H1 (cell line): Measurements from ENCODE around the gene SMAD1.

Experiments used
- CEBPB ChIP-seq: IDR thresholded peaks from 2 replicates; pipeline ENCODE4 v1.6.1; 2012; ENCODE audit warnings: low read depth, low read length
- JUND ChIP-seq: IDR thresholded peaks from 2 replicates; pipeline ENCODE4 v1.6.1; 2011; ENCODE audit warnings: mild to moderate bottlenecking, improper control_type of control experiment, low read length
- POLR2A ChIP-seq, 2 experiments: IDR thresholded peaks; 1 replicate in 1 of 2; 2 replicates in 1 of 2; pipeline ENCODE4 v1.6.1; 2011; ENCODE audit warnings: low read depth in 2 of 2, low read length in 2 of 2, mild to moderate bottlenecking in 2 of 2; ENCODE audit errors: control extremely low read depth in 1 of 2
- POLR2AphosphoS5 ChIP-seq: IDR thresholded peaks from 2 replicates; pipeline ENCODE4 v1.6.1; 2011; ENCODE audit warnings: low read depth, low read length
- RAD21 ChIP-seq, 2 experiments: IDR thresholded peaks in 1 of 2; conservative IDR thresholded peaks in 1 of 2; 2 replicates each; pipeline ENCODE4 v1.6.1; 2011; ENCODE audit warnings: low read depth in 2 of 2, low read length in 2 of 2, improper control_type of control experiment in 1 of 2, inconsistent platforms in 1 of 2, mild to moderate bottlenecking in 1 of 2, moderate library complexity in 1 of 2
- SIN3A ChIP-seq, 2 experiments: IDR thresholded peaks in 1 of 2; conservative IDR thresholded peaks in 1 of 2; 2 replicates each; pipeline ENCODE4 v1.6.1; 2011 to 2012; ENCODE audit warnings: low read length in 2 of 2, improper control_type of control experiment in 1 of 2, low read depth in 1 of 2, mild to moderate bottlenecking in 1 of 2
- SP1 ChIP-seq: IDR thresholded peaks from 2 replicates; pipeline ENCODE4 v1.6.1; 2011; ENCODE audit warnings: low read depth, low read length
- TF ChIP-seq, protein P1 (sequence below), 3 experiments: IDR thresholded peaks; 1 replicate in 2 of 3; 2 replicates in 1 of 3; pipeline versions ENCODE4 v1.5.1 to v1.6.1; 2011; ENCODE audit warnings: low read length in 3 of 3, mild to moderate bottlenecking in 3 of 3, inconsistent platforms in 2 of 3, low read depth in 1 of 3, moderate library complexity in 1 of 3; ENCODE audit not compliant: insufficient read depth in 1 of 3; ENCODE audit errors: control extremely low read depth in 1 of 3
- TF ChIP-seq, protein P2 (sequence below): IDR thresholded peaks from 2 replicates; pipeline ENCODE4 v1.6.1; 2012; ENCODE audit warnings: inconsistent platforms

DNA sequence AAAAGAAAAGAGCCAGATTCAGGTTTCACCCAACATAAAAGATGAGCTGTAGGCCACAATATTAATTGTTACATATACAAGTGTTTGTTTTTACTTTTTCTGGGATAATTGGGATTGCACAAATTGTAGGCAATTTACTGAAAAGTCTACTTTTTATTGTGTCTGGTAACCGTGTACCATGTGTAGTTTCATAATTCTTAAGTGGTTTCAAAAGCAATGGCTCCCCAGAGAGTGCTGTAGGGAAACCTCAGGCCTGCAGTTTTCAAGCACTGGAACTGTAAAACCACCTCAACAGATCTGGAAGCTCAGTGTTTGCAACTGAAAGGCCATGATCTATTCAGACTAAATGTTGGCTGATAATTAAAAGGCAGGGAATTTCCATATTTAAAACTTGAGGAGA, 83.7 kb downstream of the SMAD1 start:
- TF ChIP-seq JUND, result no peak
- no peak for TF ChIP-seq RAD21 (IDR thresholded peaks at IDR 0.05 in 1 of 2, conservative IDR thresholded peaks at IDR 0.05 in 1 of 2; ENCODE audit: low read depth in 2 of 2, low read length in 2 of 2)
- no peak for TF ChIP-seq POLR2A (IDR thresholded peaks at IDR 0.05; ENCODE audit: control extremely low read depth in 1 of 2, low read depth in 2 of 2, low read length in 2 of 2)
- TF ChIP-seq, protein P1, sequence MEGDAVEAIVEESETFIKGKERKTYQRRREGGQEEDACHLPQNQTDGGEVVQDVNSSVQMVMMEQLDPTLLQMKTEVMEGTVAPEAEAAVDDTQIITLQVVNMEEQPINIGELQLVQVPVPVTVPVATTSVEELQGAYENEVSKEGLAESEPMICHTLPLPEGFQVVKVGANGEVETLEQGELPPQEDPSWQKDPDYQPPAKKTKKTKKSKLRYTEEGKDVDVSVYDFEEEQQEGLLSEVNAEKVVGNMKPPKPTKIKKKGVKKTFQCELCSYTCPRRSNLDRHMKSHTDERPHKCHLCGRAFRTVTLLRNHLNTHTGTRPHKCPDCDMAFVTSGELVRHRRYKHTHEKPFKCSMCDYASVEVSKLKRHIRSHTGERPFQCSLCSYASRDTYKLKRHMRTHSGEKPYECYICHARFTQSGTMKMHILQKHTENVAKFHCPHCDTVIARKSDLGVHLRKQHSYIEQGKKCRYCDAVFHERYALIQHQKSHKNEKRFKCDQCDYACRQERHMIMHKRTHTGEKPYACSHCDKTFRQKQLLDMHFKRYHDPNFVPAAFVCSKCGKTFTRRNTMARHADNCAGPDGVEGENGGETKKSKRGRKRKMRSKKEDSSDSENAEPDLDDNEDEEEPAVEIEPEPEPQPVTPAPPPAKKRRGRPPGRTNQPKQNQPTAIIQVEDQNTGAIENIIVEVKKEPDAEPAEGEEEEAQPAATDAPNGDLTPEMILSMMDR (IDR thresholded peaks at IDR 0.05; ENCODE audit: control extremely low read depth in 1 of 3, insufficient read depth in 1 of 3, low read depth in 1 of 3, low read length in 3 of 3), result no peak
- TF ChIP-seq POLR2AphosphoS5, result no peak
- TF ChIP-seq CEBPB, result no peak
- no peak for TF ChIP-seq SIN3A (conservative IDR thresholded peaks at IDR 0.05 in 1 of 2, IDR thresholded peaks at IDR 0.05 in 1 of 2; ENCODE audit: low read depth in 1 of 2, low read length in 2 of 2)
- TF ChIP-seq, protein P2, sequence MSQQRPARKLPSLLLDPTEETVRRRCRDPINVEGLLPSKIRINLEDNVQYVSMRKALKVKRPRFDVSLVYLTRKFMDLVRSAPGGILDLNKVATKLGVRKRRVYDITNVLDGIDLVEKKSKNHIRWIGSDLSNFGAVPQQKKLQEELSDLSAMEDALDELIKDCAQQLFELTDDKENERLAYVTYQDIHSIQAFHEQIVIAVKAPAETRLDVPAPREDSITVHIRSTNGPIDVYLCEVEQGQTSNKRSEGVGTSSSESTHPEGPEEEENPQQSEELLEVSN, result no peak
- no peak for TF ChIP-seq SP1
